ENCODE measurements around the gene PSMD12.

- no peak for TF ChIP-seq CTCF (IDR thresholded peaks at IDR 0.05)
- TF ChIP-seq EP300 (IDR thresholded peaks at IDR 0.05): no peak
Measured at GRCh38 chr17:67393809-67394397, 27.5 kb upstream of the PSMD12 start.
